ENCODE measurements around the gene RAPGEF6.
"Not testable (repeated sequence)": the region's sequence is repeated elsewhere in the genome, so short reads cannot be mapped to it uniquely, and the experiment has no call there.

RAPGEF6 gene

GRCh38 chr5:131634996-131635683 lies at the start of gene RAPGEF6:
Gene RAPGEF6 (minus strand): TSS chr5:131635229. CDS start chr5:131635030, 199 bp downstream.
- DNase-seq = peak; percentile 100

DNA sequence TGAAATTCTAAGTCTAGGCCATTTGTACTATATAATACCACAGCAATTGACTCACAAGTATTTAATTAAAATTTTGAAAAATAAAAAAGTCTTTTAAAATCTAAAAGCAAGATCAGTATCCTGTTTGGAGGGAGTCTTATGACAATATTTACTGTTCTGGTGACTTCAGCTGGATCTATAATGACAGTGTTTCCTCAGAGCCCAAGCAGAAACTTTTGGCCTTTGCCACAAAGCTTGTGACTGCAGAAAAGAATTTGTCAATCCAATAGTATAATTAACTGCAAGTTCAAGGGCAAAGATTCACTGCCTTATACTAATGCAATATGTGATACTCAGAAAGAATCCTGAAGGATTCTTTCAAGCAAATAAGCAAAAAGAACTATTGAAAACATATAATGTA lies 49.6 kb upstream of the RAPGEF6 start:
- DNase-seq = no peak

DNA sequence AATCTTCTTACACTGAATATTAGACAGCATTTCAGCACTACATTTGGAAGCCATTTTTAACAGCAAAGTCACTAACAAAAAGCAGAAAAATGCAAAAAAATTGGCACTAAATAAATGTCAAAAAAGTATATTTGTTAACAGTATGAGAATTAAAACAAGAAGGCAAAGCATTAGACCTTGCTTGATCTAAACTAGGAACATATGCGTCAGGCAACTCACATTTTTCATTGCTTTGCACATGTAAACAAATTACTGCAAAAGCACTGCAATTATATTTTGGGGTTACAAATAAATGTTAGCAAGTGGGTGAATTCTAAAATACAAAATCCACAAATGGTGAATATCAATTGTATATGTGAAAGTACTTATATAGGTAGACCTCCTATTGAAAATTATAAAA lies 49.0 kb upstream of the RAPGEF6 start:
- DNase-seq = no peak

DNA sequence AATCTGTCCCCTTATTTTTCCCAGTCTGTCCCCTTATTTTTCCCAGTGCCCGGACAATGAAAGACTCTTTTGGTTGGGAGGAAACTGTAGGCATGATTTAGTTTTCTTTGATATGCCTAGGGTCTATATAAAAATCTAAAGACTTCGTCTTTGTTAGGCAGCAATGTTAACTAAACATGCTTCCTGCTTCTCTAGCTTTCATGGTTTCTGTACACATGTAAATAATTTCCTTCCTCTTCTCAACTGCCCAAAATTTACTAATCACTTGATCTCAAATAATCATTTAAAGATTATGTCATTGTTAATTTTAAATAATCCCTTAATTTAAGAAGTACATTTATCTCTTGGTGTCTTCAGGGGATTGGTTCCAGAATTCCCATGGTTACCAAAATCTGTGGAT lies 47.8 kb upstream of the RAPGEF6 start:
- peak; percentile 11 for DNase-seq

DNA sequence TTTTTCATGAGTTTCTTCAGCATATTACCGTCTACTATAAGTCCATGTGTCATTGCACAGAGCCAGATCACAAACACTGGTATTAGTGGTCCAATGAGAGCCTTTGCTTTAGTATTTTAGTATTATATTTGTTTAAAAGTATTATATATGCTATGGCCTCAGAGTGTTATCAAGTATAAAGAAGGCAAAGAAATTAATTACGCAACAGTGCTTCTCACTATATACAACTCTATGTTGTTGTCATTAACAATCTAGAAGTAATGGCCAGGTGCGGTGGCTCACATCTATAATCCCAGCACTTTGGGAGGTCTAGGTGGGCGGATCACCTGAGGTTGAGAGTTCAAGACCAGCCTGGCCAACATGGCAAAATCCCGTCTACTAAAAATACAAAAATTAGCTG lies 47.1 kb upstream of the RAPGEF6 start:
- DNase-seq = no peak

GRCh38 chr5:131679911-131680310 lies 44.9 kb upstream of the RAPGEF6 start:
- DNase-seq = peak; percentile 46

DNA sequence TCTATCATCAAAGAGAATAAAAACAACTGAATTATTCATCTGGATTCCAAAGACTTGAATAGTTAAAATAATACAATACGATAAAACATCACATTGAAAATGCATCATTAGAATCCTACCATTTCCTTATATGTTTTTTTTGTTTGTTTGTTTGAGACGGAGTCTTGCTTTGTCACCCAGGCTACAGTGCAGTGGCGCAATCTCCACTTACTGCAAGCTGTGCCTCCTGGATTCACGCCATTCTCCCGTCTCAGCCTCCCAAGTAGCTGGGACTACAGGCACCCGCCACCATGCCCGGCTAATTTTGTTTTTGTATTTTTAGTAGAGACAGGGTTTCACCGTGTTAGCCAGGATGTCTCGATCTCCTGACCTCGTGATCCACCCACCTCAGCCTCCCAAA lies 43.2 kb upstream of the RAPGEF6 start:
- DNase-seq = not testable (repeated sequence)

DNA sequence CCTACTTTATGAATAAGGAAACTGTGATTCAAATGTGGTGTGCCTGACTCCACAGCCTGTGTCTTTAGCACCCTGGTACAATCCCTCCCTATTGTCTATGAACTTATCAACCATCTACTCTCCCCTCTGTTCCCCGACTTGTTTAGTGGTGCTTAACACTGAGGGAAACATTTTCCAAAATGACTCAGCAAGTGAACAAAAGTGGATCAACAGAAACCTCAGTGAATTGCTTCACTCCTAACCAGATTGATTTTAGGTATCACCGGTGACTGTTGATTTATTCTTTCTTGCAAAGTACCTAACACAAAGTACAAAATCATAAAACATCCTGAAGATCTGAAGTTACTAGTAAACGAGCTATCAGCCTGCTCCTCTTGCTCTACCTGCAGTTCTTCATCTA lies 42.1 kb upstream of the RAPGEF6 start:
- no peak for DNase-seq

- no peak for DNase-seq
Measured at GRCh38 chr5:131672776-131673175, 37.7 kb upstream of the RAPGEF6 start.

DNA sequence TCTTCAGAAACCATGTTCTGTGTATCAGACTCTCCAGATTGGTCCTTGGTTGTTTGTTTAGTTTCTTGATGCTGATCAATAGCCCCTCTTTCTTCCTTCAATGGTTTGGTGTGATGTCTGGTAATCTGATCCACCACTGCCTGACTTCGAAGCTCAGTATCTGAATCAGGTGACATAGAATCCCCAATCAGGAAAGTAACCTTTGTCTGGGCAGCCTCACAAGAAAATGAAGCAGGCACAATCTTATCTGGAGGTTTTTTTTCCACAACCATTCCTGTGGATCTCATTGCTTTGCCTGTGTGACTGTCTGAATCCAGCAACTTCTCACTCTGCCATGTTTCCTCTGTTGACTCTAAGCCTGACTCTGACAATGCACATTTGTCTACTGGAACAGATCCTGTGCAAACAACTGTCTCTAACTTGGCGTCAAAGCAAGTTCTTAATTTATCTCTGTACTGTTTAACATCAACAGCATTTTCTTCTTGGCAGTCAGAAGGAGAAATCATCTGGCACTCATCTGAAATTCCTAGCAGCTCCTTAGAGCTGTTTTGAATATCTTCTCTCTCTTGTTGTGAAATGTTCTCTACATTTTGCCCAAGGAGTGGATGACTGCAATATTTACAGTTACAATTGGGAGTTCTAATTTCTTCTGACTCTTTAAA lies 37.1 kb upstream of the RAPGEF6 start:
- DNase-seq = no peak

- no peak for DNase-seq
Measured at GRCh38 chr5:131671409-131671808, 36.4 kb upstream of the RAPGEF6 start.

GRCh38 chr5:131664929-131665328 lies 29.9 kb upstream of the RAPGEF6 start:
- no peak for DNase-seq

DNA sequence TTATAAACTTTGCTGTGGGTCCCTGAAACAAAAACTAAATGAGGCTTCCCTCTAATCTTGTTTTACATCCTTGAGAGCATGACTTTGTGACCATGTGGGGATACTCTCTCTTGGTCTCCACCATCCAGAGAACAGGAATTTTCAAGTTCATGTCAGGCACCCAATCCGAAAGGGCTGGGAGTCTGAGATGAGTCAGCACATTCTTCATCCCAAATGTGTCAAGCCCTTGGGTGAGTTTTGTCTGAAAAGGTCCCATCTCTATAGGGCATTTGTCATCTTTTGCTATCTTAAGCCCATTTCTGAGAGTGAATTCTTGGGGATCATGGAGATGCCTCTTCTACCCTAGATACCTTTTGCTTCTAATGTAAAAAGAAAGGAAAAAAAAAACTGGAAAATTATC lies 26.9 kb upstream of the RAPGEF6 start:
- DNase-seq = no peak

DNA sequence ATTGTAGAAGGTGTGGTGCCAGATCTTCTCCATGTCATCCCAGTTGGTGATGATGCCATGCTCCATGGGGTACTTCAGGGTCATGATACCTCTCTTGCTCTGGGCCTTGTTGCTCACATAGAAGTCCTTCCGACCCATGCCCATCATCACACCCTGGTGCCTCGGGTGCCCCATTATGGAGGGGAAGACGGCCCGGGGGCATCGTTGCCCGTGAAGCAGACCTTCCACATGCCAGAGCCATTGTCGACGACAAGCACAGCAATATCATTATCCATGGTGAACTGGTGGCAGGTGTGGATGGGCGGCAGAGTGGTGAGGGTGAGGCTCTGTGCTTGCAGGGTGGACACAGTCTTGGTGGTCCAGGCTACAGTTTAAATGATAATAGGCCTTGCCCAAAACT lies 24.8 kb upstream of the RAPGEF6 start:
- DNase-seq = no peak

DNA sequence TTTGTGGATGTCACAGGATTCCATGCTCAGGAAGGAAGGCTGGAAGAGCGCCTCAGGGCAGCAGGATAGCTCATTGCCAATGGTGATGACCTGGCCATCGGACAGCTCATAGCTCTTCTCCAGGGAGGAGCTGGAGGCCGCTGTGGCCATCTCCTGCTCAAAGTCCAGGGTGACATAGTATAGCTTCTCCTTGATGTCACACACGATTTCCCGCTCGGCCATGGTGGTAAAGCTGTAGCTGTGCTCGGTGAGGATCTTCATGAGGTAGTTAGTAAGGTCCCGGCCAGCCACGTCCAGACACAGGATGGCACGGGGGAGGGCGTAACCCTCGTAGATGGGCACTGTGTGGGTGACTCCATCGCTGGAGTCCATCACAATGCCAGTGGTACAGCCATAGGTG lies 24.3 kb upstream of the RAPGEF6 start:
- no peak for DNase-seq

- DNase-seq = no peak
Measured at GRCh38 chr5:131654776-131655175, 19.7 kb upstream of the RAPGEF6 start.

- no peak for DNase-seq
Measured at GRCh38 chr5:131654309-131654708, 19.3 kb upstream of the RAPGEF6 start.

GRCh38 chr5:131649161-131649560 lies 14.1 kb upstream of the RAPGEF6 start:
- no peak for DNase-seq

- no peak for DNase-seq
Measured at GRCh38 chr5:131647048-131647769, 12.2 kb upstream of the RAPGEF6 start.

DNA sequence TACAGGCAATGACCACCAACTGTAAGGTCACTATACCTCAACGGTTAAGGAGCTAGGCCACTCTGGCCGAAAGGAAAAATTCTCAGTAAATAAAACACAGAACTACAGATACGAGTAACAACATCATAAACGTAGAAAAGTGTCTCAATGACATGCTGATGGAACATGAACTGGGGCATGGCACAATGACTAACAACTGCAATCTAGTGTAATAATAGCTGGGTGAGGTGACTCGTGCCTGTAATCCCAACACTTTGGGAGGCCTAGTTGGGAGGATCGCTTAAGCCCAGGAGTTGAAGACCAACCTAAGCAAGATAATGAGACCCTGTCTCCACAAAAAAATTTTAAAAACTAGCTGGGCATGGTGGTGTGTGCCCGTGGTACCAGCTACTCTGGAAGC lies 9.8 kb upstream of the RAPGEF6 start:
- DNase-seq = no peak

DNA sequence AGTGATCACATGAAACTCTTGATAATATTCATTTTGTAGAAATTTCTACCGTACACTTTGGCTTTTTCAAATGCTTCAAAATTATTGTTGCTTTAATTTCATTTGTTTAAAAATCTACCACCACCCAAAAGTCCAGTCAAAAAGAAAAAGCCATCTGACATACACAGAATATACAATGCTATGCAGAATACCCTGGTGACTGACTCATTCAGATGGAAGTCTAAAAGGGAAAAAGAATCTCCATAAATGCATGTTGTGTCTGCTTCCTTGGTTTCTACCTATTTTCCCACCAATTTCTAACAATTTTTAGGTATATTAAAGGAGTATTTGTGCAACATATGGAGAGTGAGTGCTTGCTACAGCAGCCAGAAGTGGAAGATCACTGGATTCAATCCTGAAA lies 9.3 kb upstream of the RAPGEF6 start:
- no peak for DNase-seq

DNA sequence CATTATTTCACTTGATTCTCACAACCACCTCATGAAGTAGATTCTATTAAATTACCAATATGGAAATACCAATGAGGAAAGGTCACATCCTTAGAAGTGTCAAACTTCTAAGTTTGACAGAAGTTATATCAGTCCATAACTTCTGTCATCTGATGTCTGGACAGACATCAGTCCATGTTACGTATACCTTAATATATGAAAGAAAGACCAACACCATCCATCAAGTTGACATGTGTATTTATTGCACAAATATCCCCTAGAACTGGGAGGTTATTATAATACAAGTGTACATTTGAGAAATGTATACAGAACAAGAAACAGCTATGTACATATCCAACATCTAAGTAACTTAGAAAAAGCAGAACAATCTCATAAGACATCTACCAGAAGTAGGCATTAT lies 6.5 kb upstream of the RAPGEF6 start:
- DNase-seq = no peak

GRCh38 chr5:131640043-131640856 lies 5.2 kb upstream of the RAPGEF6 start:
- DNase-seq = peak; percentile 91
